ENCODE results near the gene GPSM1. TPM values are rescaled to one million over a fixed set of nuclear protein-coding genes. Genes with fewer than 3 reads are reported as not detected.

The GPSM1 gene
- total and polyA plus RNA-seq, 9 of the 15 experiments (the other 6 are each of a cell fraction or from before 2014, with no cell fraction given) = 0.04 to 14.2 (median 3.1) TPM

GRCh38 chr9:136391737-136392537 is 64.6 kb downstream of the GPSM1 start:
- ChIA-PET CTCF (ENCODE audit: low intra/inter-chr PET ratio) (no interaction called here), POLR2A (interaction anchor here (0.6 to 3.3 kb wide), 4 partner anchors 17 to 254 kb away, joined by 3 to 8 read pairs (median 4); partner anchors contain the start of genes CARD9, ENTR1 and PMPCA)
- H3K4me3 ChIP-seq = no peak overlapping the region
- in situ Hi-C loops (cut with MboI) (no loop called here), intact Hi-C loops (cut with micrococcal nuclease) (no loop called here)
- H3K27ac ChIP-seq (ENCODE audit: extremely low read depth, low read depth, low read length) = no peak overlapping the region
- peak overlapping the region in 1 of 2 experiments; percentile 50; a peak in 1 of 4 replicates for H3K9ac ChIP-seq (ENCODE audit: insufficient read depth in 1 of 2, low read depth in 2 of 2, low read length in 2 of 2)
- ATAC-seq = no peak
- no peak for FAIRE-seq
- H3K9me3 ChIP-seq (replicated peaks; ENCODE audit: control insufficient read depth, insufficient read depth, low read depth, low read length) = no peaks in the 10 kb centered on the region
- no peaks in the 10 kb centered on the region for H3K79me2 ChIP-seq (ENCODE audit: control insufficient read depth, insufficient read depth, low read length)
- no TSS peak for BruUV-seq (replicated peaks)
- H3K9me1 ChIP-seq (ENCODE audit: control insufficient read depth, insufficient read depth, low read length) = no peaks in the 10 kb centered on the region
- no peak overlapping the region for H3K4me2 ChIP-seq (ENCODE audit: insufficient read depth, low read length)
- H3K4me1 ChIP-seq (replicated peaks in 1 of 2; ENCODE audit: control insufficient read depth in 2 of 2, insufficient read depth in 2 of 2, low read length in 2 of 2) = peaks cover 0 to 20% of the 10 kb centered on the region in 2 experiments; a peak in 1 of 5 replicates
- H3K27me3 ChIP-seq (ENCODE audit: control insufficient read depth in 2 of 2, insufficient read depth in 2 of 2, low read length in 2 of 2) = no peaks in the 10 kb centered on the region
- H3K36me3 ChIP-seq (ENCODE audit: control insufficient read depth, insufficient read depth, low read length) = peaks cover 96% of the 10 kb centered on the region; the same call in 2 of the 3 replicates
- 0 out of 2 replicates have a peak, but pooled peaks have one; percentile 28 for TF ChIP-seq RBFOX2 (IDR thresholded peaks at IDR 0.05; ENCODE audit: low read depth, low read length)
- TF ChIP-seq KHSRP (IDR thresholded peaks at IDR 0.05) = no peak
- TF ChIP-seq KDM1A (IDR thresholded peaks at IDR 0.05) = no peak
- no peak overlapping the region for H2AFZ ChIP-seq (ENCODE audit: low read depth, low read length)
- H4K20me1 ChIP-seq (replicated peaks; ENCODE audit: control insufficient read depth, insufficient read depth, low read length) = no peaks in the 10 kb centered on the region
- WGBS (ENCODE audit: insufficient coverage, low coverage, missing lambda C conversion rate) = 94% methylated on average over 21 of the region's 28 CpGs
- DNase-seq (ENCODE audit: extremely low read depth in 1 of 4, low spot score in 3 of 4) = no peak

Measured in K562 (cell line).